Stimulated activated CD4-positive, alpha-beta T cell treated with anti-CD3 and anti-CD28 coated beads, Interleukin-4, amount 100 ng/mL, for 4 hours (primary cell): Measurements from ENCODE around the gene C5orf15.
A peak's percentile ranks its signal among the peaks of the same experiment; 100 is the strongest.
"Not testable (repeated sequence)": the region's sequence is repeated elsewhere in the genome, so short reads cannot be mapped to it uniquely, and the experiment has no call there.

ENCODE experiments used
- DNase-seq, 2 experiments: peaks; one replicate each; pipeline ENCODE4 v3.0.0-alpha.2; 2020

C5orf15 gene

GRCh38 chr5:133935991-133936650 is 32.3 kb downstream of the C5orf15 start:
- not testable (repeated sequence) for DNase-seq

- no peak for DNase-seq
Observed at GRCh38 chr5:133935667-133935940, 32.8 kb downstream of the C5orf15 start.

DNA sequence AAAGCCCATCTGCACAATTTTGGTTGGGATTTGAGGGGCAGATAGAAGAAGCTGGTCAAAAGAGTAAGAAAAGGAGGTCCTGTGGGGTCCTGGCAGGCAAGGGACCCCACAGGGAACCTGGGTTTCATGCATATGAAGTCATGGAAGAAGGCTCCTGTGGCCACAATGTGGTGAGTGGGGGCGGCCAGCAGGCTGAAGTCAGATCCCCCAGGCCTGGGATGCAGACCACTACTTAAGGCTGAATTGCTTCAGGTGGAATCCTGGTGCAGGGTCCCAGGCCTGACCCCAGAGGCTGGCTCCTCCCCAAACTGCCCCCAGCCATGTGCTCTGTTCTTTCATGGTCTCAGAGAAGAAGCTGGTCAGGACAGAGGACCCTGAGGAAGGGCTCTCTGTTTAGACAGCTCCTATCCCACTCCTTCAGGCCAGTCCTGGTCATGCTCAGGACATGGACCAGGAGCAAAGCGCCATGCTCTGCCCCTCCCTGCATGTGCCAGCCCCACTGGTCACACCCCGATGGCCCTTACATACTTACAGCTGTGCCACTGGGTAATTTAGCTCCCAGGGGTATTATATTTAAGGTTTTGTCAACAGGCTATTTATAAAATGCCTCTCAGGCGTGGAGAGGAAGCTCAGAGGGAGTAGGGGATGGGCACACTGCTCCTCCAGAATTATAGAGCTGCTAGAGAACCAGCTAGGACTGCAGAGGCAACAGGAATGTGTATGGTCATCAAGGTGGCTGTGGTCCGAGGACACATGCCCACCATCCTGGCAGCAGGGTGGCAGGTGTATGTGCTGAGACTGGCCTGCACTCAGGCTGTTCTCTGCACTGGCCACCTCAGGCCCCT is 33.4 kb downstream of the C5orf15 start:
- no peak for DNase-seq

- no peak for DNase-seq
Observed at GRCh38 chr5:133934311-133934710, 34.1 kb downstream of the C5orf15 start.

- no peak for DNase-seq
Observed at GRCh38 chr5:133933670-133934295, 34.6 kb downstream of the C5orf15 start.

DNA sequence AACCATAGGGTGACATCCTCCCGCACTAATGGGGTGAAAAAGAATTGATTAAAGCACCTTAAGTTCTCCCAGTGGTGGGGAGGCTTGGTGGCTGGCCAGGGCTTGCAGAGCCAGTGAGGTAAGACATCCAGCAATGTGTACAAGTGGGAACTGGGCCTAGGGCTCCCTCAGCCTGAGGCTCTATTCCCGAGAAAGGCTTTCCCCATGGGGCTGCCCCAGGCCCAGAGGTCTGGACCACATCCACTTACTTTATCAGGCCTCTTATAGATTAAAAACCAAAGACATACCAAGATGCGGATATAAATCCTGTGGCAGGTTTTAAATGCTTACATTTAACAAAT is 35.3 kb downstream of the C5orf15 start:
- DNase-seq: no peak

DNA sequence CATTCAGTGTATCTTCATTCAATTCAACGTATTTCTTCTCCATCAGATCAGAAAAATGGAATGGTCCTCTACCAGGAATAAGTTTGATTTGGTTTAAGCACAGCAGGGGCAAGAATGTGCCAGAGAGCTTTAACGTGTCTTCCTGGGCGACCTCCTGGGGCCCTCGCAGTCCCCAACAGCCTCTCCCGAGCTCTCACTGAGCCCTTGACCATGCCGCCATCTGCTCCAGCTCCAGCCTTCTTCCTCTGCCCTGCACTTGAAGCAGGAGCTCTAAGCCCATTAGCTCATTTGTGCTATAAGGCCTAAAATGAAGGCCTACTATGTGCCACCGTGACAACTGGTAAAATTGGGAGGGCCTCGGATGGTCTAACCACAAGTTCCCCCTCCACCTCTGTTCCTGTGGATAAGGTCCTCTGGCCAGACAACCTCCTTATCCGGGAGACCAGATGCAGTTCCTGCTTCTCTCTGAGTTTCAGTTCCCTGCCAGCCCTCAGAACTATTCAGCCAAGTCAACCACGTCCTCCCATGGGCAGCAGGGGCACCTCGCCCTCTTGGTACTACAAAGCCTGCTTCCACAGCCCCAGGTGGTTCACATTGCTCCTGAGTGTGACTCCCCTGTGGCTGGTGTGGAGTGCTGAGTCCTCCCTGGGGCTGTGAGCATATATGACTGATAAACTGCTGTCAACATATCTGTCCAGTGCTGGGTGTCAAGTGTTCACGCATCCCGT is 35.8 kb downstream of the C5orf15 start:
- no peak for DNase-seq

- DNase-seq: no peak
Observed at GRCh38 chr5:133931546-133931945, 36.9 kb downstream of the C5orf15 start.

DNA sequence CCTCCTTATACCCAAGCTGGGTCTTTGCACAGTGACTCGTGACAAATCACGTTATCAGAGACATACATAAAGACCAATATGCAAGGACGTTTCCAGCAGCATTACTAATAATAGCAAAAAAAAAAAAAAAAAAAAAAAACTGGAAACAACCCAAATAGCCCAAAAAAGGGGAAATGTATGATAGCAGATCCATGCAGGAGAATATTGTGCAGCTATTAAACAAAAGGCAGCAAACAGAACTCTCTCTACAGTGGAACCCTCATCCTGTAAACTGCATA is 37.7 kb downstream of the C5orf15 start:
- DNase-seq: no peak

DNA sequence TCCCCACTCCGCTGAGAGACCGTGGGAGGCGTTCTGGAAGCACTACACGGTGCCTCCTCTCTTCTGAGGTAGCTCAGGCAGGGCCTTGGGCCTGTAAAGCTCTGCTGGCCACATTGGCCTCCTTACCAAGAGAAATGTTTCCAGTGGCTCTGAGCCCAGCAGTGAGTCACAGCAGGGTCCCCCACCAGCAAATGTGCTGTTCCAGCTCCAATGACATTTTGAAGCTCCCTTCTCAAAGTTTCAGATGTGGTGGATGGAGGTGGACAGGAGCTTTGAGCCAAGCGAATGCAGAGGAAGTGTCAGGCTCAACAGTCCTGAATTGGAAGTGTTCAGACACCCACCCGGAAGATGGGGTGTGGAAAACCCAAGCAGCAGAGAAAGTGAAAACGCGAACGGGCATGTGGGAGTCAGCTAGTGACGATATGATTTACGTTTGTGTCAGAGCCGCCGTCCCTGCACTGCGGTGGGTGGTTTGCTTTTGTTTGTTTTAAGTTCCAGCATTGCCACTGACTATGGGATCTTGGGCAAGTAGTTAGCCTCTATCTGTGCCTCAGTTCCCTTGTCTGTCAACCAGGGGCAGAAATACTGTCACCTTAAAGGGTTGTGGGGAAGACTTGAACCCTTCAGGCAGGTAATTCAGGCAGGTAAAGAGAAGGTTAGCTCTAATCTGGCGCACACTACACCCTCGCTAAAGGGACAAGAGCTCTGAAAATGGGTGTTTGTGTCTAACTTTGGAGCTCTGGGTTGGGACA is 38.2 kb downstream of the C5orf15 start:
- DNase-seq: peak; percentile 62 to 75

GRCh38 chr5:133928587-133929393 is 39.6 kb downstream of the C5orf15 start:
- DNase-seq: no peak

DNA sequence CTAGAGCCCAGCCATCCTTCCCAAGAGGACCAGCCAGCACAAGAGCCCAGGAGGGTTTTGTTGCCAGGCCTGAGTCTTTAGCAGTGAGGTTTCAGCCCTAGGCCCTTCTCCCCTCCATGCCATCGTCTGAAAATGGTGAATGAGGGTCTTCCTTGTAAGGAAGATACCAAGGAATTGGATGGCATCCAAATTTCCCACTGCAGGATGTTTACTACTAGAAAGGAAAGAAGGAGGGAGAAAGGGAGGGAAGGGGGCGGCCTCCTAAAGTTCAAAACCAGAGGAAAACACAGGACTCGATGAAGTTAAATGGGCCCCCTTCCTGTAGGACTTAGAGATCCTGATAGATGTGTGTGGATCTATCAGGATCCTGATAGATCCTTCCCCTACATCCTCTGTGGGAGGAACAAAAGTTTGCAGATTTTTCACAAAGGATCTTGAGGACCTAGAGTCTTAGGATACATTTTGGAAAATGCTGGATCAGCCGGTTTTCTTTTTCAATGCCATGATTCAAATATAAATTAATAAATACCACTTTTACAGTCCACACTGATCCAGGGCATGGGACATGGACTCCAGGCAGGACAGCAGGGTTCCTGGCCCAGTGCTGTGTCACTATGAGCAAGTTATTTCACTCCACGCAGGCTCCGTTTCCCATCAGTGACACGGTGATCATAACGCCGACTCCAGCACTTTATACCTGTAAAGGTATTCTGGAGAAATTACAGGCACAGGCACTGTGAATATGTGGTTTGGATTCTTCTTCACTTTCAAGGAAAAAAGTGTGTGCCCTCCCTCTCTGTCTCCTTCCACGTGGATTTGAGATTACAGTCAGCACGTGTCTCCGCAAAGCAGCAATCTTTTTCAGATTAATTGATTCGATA is 40.9 kb downstream of the C5orf15 start:
- no peak for DNase-seq

- no peak for DNase-seq
Observed at GRCh38 chr5:133926489-133927299, 41.7 kb downstream of the C5orf15 start.

DNA sequence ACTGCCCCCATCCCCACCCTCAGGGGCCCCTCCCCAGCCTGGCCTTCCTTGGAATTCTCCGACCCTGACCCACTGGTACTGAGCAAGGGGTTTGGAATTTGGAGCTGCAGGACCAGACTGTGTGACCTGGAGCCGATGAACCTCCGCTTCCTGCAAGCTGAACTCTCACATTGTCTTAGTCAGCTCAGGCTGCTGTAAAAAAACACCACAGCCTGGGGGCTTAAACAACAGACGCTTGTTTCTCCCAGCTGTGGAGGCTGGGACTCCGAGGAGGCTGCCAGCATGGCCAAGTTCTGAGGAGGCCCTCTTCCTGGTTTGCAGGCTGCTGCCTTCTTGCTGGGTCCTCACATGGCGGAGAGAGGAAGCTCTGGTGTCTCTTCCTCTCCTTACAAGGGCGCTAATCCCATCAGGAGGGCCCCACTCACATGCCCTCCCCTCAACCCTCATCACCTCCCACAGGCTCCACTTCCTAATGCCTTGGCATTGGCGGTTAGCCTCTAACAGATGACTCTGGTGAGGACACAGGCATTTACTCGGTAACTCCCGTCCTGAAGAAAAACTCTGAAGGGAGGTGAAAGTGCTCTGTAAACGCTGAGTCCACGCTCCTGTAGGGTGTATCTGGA is 42.4 kb downstream of the C5orf15 start:
- no peak for DNase-seq

GRCh38 chr5:133925269-133925668 is 43.2 kb downstream of the C5orf15 start:
- DNase-seq: no peak

DNA sequence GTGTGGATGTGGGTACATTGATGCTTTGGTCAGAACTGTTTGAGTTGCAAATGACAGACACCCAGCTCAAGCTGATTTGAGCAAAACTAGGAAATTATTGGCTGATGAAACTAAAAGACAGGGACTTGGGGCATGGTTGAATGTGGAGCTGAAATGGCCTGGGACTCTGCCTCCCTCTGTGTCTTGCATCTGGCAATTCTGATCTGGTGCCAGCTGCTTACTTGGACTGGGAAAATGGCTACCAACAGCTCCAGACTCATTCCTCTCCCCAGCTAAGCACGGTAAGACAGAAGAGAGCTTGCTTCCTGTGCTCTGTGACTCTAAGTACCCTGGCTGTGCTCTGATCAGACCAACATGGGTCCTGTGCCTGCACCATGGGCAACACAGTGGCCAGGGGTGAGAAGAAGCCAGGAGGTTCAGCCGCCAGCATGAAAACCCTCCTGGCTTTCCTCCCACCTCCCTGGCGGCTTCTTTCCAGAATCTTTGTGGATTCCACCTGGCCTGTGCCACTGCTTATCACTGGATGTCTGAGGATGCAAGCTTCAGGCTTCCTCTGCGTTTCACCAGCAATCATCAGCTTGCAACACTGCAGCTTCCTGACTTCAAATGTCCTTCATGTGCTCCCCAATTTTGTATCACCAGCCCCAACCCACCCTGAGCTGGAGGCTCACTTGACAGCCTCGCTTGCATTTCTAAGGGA is 44.1 kb downstream of the C5orf15 start:
- DNase-seq: no peak

DNA sequence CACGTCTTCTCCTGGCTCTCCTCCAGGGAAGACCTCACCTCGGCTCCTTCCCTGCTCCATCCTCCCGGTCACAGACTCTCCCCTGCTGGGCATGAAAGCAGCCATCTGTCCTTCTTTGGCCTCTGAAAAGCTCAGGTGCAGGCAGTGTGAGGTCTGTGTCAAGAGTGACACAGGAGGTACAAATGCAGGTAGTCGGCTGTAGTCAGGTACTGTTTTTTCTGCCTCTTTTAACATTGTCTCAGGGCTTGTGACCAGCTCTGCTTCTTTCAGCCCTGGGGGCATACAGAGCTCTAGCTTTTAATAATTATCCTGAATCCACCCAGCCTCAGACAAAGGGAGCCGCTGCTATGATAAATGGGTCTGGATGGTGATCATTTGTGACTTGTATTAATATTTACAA is 46.4 kb downstream of the C5orf15 start:
- DNase-seq: no peak

DNA sequence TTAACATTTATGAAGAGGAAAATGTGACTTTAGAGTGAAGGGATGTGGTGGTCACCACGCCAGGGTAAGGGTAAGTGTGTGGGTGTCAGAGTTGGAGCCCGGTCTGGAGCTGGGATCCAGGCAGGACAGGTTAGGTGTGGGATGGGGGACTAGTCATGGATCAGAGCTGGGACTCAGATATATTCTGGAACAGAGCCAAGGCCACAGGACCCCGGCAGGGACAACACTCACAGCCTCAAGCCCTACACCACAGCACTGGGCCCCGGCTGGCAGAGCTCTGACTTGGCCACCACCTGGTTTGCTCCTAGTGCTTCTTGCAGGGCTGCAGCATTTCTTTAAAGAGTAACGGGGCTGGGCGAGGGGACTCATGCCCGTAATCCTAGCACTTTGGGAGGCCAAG is 47.4 kb downstream of the C5orf15 start:
- DNase-seq: no peak
